Measurements from ENCODE around the gene PCDH10.
"Not testable (repeated sequence)": the region's sequence is repeated elsewhere in the genome, so short reads cannot be mapped to it uniquely, and the experiment has no call there.

The PCDH10 gene

GRCh38 chr4:133240451-133240850 is 91.4 kb downstream of the PCDH10 start:
- not testable (repeated sequence) for DNase-seq (ENCODE audit: low spot score)

All from iPS-NIHi11 (cell line).